DMS153 treated with DMSO at 0.1 percent for 48 hours (cell line): Measurements from ENCODE around the gene PSMC6.
A peak's percentile ranks its signal among the peaks of the same experiment; 100 is the strongest.

Experiments used
- DNase-seq: peaks from one replicate; lab custom pipeline; 2025; ENCODE audit not compliant: unreplicated experiment; lab: John Stamatoyannopoulos, UW

Gene PSMC6

DNA sequence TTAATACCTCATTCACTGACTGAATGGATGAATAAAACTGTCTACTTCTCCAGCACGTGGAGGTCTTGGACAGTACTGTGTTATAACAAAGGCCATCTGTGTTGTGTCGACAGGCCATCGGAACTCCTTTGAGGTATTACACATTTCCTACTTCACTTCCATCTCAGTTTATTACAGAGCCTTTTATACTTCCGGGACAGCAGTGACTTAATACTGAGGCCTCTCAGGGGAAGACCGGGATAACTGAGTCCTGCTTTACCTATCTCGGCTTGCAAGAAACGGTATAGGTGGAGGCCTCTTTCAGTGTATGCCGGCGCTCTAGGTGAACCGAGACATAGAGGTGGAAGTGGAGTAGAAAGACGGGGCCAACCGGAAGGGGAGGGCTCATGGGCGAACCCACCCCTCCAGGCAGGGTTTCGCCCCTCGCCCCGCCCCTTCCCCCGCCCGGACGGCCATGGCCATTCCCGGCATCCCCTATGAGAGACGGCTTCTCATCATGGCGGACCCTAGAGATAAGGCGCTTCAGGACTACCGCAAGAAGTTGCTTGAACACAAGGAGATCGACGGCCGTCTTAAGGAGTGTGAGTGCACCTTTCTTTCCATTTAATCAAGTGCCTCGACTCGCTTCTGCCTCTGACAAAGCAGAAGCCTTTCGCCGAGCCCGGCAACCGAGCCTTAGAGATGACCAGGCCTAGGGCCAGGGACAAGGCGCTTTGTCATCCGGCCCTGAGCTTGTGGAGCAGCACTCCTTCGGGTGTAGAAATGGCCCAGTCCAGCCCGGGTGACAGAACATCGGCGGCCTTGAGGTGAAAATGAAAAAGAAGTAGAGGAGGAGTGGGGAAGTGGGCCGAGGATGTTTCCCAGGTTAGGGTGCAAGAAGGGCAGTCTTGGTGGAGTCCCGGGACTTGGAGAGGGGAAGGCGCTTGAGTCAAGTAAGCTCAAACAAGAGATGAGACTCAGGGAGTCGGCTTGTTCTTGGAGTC, at the start of gene PSMC6:
TSS of gene PSMC6 (plus strand) at position 477 of the 983 bp plus-strand sequence. CDS start at position 497, 20 bp downstream.
- peak; percentile 88 for DNase-seq

DNA sequence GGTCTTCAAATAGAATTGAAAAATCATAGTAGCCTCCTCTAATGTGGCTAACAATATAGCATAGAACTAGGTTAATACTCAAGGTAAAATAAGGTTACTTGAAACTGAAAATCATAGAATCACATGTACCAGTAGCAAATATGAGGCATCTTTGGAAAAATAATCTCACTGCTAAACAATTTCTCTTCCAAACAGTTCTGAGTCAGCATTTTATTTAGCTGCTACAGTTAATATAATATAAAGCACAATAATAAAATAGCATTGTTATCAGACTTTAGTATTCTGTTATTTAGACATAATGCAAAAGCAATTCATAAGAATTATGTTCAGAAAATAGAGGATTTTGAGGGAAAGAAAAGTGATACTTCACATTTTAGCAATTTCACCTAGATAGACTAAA, 46.7 kb upstream of the PSMC6 start:
- no peak for DNase-seq

DNA sequence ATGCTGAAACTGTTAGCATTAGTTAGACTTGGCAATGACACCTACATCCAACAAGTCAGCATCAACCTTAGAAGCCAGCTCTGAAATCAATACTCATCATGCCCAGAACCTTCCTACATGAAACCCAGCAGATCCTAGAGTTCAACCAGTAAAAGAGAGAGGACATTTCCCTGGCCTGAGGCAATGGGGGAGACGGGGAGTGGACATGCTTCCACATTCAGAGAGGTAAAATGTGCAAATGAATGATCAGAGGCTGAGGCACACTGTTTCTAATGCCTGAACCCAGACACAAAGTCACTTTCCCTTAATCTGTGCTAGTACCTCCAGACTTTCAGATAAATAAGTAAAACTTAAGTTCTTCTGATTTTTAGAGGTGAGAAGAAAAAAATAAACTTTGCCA, 46.2 kb upstream of the PSMC6 start:
- no peak for DNase-seq

DNA sequence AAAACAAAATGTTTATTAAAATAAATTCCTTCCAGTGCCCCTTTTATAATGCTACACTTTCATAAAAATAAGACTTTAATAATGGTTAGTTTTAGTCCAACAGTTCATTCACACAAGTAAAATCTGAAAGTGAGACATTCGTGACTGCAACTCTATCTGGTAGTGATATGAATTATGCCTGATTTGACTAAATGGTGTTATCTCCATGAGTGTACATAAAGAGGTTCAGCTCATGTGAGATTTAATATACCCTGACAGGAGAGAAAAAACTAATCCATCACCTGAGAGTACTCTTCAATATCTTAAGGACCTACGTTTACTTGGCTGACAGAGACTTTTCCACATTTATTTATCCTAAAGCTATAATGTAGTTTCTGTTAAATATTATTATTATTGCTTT, 45.7 kb upstream of the PSMC6 start:
- DNase-seq, result no peak

DNA sequence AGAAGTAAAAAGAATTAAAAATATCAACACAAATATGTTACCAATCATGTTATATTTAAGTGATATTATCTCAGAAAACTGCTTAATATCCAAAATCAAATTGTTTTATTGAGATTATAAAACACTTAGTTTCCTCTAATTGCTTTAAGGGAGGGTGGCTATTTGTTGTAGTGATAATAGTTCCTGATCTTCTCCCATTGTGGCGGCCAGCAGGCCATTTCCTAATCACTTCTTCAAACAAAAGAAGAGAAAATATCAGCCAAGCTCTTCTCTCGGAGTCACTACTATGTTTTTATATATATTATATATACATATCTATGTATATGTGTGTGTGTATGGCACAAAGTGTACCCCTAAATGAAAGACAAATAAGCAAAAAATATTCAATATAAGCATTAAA, 43.1 kb upstream of the PSMC6 start:
- DNase-seq, result no peak

DNA sequence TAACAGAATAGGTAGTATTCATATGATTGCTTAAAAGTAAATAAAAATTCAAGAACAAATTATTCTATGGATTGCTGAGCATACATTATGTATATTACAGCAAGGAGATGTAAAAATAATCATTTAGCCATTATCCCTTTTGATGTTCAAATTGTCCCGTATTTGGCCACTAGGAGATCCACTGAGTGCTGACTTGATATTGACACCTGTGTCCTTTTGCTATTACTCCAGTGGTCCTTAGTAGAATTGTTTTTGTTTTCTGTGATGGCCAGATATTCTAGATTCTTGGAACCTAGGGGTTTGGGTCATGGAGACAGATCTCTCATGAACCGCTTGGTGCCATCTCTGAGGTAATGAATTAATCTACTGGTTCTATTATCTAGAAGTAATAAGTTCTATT, 28.4 kb upstream of the PSMC6 start:
- no peak for DNase-seq

DNA sequence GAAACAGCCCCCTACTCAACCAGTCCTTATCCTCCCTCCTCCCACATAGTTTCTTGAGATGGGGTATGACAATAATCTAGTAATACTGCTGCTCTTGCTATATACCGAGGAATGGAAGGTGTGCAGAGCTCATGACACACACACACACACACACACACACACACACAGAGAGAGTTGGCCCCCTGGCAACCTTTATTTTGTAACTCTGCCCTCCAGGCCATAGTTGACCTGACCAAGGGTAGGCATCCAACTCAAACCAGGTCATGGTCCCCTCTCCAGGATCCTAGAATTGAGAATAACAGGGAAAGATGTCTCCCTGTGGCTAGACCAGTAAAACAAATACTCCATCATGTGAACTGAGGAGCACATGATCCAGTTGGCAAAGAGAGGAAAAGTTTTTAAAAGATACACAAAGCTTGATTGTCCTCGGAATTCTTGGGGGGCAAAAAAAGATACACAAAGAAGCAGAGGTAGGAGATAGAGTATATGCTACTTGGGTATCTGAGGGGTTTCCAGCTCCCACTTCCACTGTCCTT, 22.9 kb upstream of the PSMC6 start:
- no peak for DNase-seq

DNA sequence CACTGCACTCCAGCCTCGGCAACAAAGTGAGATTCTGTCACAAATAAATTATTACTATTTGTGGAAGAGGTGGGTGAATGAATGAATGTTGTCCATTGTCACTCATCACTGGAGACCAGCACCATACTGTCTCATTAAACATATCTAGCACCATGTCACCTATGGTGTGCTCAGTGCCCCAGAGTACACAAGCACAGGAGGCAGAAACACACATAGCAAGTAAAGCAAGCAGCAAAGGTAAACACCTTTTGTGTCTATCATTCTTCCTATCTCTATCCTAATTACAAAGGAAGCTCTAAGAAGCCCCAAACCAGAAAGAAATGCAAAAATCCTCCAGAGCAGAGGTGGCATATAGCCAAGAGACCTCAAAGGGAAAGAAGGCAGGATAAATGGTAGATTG, 20.8 kb upstream of the PSMC6 start:
- DNase-seq, result no peak

DNA sequence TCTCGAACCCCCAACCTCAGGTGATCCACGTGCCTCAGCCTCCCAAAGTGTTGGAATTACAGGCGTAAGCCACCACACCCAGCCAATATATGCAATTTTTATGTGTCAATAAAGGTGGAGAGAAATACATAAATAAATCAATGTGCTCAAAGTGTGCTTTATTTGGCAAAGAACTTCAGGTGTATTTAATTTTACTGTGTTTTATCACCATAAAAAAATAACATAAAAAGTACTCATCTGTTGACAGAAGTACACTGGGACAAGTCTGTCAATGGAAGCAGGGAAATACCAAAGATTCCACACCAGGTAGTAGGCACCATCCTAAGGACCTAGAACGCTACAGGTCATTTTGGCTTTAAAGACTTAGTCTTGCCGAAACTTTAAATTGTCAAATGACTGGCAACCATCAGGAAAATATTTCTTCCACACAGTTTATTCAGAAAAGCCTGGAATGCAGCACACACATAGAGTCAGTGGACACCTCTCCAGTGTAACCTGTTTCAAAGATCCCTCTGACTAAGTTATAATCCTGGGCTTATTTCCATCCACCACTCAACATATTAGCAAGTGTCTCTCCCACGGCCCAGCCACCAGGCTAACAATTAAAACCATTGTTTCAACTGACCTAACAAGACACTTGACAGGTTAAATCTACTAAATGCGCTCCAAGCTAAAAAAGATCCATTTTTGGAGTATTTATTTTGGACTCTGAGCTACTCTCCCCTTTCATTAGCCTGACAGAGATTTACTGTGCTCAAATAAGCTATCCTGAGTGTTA, 15.8 kb upstream of the PSMC6 start:
- DNase-seq, result no peak

DNA sequence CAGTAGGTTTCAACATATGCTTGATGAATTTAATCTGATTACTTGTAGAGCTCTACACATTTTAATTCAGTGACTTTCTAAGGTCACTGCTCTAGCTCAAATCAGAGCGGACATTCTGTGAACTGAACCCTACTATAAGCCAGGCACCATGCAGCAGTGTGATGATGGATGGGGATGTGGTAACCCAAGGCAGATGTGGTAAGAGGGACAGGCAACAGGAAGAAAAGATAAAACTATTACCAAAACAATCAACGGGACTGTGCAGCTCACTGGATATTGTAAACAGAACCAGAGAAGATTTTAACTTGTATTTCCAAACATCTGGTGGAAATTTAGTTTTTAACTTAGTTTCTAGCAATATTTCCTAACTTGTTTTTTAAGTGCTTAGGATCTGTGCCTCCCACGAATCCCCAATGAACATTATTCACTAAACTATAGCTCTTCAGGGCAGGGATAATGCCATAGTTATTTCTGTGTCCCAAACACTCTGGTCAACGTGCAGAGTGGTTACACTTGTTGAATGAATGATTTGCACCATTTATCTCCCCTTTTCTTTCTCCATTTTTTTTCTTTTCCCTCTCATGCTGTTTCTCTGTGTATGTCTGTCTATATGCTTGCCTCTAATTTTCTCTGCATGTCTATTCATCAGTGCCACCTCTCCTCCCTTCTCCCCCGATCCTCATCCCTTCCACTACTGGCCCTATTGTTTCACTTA, 14.6 kb upstream of the PSMC6 start:
- no peak for DNase-seq

DNA sequence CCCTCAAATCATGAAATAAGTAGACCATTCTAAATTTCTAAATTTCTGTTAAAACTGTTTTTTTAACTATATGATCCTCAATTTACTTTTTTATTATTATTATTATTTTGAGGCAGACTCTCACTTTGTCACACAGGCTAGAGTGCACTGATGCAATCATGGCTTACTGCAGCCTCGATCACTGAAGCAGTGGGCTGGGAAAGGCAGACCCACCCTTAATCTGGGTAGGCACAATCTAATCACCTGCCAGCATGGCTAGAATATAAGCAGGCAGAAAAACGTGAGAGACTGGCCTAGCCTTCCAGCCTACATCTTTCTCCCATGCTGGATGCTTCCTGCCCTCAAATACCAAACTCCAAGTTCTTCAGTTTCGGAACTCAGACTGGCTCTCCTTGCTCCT, 14.0 kb upstream of the PSMC6 start:
- no peak for DNase-seq

DNA sequence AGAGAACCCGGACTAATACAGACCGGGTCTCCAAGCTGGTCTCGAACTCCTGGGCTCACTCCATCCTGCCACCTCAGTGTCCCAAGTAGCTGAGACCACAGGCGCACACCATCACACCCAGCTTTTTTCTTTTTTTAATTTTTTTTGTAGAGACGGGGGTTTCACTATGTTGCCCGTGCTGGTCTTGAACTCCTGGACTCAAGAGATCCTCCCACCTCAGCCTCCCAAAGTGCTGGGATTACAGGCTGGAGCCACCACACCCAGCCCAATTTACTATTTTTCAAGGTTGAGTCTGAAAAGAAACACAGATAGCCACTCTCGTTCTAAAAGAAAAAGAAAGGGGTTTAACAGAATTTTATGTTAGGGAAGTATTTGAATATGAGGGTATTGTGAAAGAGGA, 13.5 kb upstream of the PSMC6 start:
- DNase-seq, result no peak

DNA sequence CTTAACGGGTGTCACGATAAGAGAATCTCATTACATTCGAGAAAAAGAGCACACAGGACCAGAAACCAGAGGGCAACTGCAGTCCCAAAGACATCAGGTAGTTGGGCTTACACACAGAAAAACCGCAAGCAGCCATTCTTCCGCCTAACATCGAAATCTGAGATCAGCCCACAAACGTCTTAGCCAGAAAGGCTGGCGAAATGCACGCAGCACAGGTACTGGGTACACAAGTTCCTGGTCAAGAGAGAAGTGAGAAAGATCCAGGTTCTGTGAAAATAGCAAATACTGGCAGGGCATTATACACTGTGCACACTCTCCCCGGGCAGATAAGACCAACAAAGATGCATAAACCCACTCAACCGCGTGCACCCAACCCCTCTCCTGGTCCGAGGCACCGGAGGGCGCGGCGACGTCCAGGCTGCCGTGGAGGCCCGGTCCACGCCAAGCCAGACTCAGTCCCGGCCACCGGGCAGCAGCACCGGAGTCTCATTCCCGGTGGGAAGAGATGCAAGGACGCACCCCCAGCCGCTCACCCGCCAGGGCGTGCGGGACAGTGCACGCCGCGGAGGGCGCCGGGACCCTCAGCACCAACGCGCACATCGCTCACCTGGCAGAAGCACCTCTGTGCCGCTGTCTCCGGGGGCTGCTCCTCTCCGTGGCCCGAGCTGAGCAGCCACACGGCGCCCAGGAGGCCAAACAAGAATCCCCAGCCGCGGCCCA, 12.1 kb upstream of the PSMC6 start:
- DNase-seq, result no peak

DNA sequence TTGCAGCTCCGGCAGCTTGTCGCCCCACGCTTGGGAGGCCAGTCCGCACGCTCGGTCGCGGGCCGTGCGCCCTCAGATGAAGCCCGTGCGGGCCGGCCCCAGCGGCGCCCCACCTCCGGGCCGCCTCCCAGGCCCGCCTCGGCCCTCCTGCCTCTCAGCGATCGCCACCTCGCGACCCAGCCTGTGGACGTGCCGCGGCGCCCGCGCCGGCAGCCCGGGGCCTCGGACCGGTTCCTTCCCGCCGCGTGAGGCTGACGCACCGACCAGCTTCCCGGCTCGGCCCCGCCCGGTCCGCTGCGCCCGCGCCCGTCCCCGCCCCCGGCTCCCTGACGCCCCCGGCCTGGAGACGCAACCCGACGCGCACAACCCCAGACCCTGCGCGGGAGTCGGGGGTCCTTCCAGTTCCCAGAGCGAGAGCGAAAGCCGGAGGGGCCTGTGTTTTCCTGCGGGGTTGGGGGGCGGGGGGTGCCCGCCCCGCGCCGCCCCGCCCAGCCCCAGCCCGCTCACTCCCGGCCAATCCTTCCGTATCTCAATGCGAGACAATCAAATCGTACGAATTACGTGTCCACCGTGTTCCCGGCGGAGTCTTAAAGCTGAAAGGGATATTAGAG, 11.4 kb upstream of the PSMC6 start, which contains the start of gene ERO1A:
TSS of gene ERO1A (minus strand) at position 78 of the 611 bp plus-strand sequence. CDS start at position 1, 77 bp downstream.
- DNase-seq, result peak; percentile 35

DNA sequence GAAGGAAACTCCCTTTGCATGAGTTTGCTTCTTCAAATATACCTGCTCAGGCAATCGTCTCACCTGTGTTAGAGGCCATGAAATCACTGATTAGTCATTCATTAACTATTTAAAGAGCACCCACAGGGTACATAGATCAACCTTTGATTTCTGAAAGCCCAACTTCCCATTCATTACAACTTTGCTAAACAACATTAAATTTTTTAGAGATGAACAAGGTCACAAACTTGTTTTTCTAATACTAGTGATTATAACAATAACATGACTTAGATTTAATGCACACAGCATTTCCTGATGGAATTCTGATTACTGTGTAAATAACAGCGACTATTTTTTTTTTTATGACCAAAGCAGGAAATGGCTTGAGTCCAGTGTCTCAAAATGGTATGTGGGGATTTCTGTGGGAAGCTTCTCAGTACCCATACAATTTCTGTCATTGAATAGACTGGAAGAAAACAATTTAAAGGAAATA, 6.3 kb upstream of the PSMC6 start:
- peak; percentile 32 for DNase-seq

DNA sequence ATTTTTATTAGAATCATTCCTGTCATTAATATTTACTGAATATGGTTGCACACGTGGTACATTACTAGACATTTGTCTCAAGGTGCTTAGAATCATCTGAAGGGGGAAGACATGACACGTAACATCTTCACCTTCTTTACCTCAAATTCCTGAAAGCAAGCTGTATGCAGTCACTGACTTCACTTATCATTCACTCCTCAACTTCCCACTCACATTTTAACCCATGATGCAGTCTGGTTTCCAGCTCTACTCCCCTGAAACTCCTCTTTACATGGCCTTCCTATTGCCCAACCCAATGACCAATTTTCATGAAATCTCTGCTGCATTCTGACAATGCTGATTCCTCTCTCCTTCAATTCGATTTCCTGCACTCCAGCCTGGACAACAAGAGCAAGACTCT, 5.8 kb upstream of the PSMC6 start:
- DNase-seq, result no peak

DNA sequence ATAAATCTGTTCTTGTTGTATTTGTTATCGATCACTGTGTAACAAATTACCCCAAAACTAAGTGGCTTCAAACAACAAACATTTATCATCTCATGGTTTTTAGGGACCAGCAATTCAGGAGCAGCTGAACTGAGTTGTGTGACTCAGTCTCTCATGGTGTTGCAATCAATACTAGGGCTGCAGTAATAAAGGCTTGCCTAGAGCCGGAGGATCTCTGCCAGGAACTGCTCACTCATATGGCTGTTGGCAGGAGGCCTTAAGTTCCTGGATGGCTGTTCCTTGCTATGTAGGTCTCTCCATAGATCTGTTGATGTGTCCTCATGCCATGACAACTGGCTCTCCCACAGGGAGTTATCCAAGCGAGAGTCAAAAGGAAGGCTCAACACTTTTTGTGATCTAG, 3.8 kb upstream of the PSMC6 start:
- no peak for DNase-seq

DNA sequence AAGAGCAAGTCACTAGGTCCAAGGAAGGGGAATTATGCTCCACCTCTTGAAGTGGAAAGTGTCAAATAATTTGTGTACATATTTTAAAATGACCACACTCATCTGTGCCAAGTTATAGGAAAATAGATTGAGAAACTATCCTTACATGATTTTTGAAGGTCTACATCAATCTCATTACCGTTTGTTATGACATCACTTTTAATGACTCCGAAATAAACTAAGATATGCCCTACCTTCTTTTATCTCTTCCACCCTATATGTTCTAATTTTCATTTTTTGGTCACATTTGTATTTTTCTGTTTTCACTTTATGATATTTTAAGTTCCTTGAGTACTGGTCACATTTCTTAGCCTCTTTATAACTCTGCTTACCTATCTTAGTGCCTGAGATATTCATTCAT, 3.3 kb upstream of the PSMC6 start:
- DNase-seq, result no peak

DNA sequence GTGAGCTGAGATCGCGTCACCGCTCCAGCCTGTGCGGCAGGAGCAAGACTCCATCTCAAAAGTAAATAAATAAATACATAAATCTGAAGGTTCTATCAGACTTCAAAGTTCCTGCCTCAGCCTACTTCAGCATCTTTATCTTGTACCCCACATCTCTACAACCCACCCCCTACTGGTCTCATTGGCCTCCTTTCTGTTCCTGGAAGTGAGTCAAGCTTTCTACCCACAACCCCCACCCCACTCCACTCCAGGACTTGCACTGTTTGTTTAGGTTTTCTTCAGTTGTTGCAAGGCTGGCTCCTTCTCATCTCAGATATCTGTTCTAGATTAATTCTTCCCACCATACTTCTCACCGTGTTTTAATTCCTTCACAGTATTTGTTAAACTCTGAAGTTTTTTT, 714 bp upstream of the PSMC6 start:
- DNase-seq, result no peak

DNA sequence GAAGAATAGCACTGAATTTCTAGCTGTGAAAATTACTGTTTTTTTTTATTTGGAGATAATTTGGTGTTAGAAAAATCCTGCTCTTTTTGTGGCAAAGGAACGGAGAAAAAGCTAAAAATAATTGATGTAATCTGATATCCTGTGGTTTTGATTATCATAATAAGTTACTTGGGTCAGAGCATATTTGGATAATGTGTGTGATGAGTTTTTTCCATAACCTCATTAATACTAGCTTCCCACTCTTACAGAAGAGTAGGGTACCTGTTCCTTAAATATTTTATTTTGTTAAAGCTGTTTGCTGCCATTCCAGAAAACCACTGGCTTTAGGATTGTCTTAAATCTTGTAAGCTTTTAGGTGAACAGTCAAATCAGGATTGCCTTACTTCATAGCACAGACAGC, 4.7 kb downstream of the PSMC6 start:
- DNase-seq, result no peak
